Measurements from ENCODE around the gene TRDN.

The TRDN gene

DNA sequence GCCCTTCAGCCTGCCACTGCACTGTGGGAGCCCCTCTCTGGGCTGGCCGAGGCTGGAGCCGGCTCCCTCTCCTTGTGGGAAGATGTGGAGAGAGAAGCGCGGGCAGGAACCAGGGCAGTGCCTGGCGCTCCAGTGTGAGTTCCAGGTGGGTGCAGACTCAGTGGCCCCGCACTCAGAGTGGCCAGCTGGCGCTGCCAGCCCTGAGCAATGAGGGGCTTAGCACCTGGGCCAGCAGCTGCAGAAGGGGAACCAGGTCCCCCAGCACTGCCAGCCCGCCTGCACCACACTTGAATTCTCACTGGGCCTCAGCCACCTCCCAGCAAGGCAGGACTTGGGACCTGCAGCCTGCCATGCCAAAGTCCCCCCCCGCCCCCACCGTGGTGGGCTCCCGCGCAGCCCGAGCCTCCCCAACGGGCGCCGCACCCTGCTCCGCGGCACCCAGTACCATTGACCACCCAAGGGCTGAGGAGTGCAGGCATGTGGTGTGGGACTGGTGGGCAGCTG is 434.8 kb downstream of the TRDN start:
- Histone ChIP-seq H3K36me3 (ENCODE audit: insufficient read depth, low read length) (no peaks in the 10 kb centered on the region), H3K27me3 (ENCODE audit: control insufficient read depth, insufficient read depth, low read length) (no peaks in the 10 kb centered on the region), H3K9ac (ENCODE audit: low read depth, low read length) (no peak overlapping the region), H3K4me2 (ENCODE audit: low read length) (no peak overlapping the region), H3K4me3 (ENCODE audit: low read length) (no peak overlapping the region), H3K4me1 (ENCODE audit: control insufficient read depth, insufficient read depth, low read length) (peaks cover 7% of the 10 kb centered on the region), H3K9me3 (replicated peaks; ENCODE audit: low read length) (no peaks in the 10 kb centered on the region)

- Histone ChIP-seq H3K4me3 (ENCODE audit: low read length) (no peak overlapping the region), H3K4me2 (ENCODE audit: low read length) (no peak overlapping the region), H3K36me3 (ENCODE audit: insufficient read depth, low read length) (no peaks in the 10 kb centered on the region), H3K27me3 (ENCODE audit: control insufficient read depth, insufficient read depth, low read length) (no peaks in the 10 kb centered on the region), H3K4me1 (ENCODE audit: control insufficient read depth, insufficient read depth, low read length) (no peaks in the 10 kb centered on the region), H3K9me3 (replicated peaks; ENCODE audit: low read length) (no peaks in the 10 kb centered on the region), H3K9ac (ENCODE audit: low read depth, low read length) (no peak overlapping the region)
Measured at GRCh38 chr6:123193298-123193697, 443.5 kb downstream of the TRDN start.

DNA sequence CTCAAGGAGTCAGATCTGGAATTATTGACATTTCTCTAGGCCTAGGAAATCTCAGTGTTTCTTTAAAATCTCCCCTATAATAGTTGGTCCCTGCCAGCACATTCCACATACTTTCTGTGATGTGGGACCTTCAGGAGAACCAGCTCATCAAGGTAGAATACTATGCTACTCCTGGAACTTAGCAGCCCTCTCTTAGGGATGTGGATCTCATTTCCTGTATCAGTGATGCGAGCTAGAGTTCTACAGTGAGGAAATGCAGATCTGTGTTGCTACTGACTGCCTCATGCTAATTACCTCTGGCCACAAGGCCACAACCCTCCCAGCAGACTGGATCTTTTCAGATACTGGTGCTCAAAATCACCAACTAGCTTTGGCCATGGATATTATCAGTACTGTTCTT is 446.9 kb downstream of the TRDN start:
- Histone ChIP-seq H3K9me3 (replicated peaks; ENCODE audit: low read length) (no peaks in the 10 kb centered on the region), H3K4me1 (ENCODE audit: control insufficient read depth, insufficient read depth, low read length) (no peaks in the 10 kb centered on the region), H3K9ac (ENCODE audit: low read depth, low read length) (no peak overlapping the region), H3K27me3 (ENCODE audit: control insufficient read depth, insufficient read depth, low read length) (no peaks in the 10 kb centered on the region), H3K36me3 (ENCODE audit: insufficient read depth, low read length) (no peaks in the 10 kb centered on the region), H3K4me3 (ENCODE audit: low read length) (no peak overlapping the region), H3K4me2 (ENCODE audit: low read length) (no peak overlapping the region)

DNA sequence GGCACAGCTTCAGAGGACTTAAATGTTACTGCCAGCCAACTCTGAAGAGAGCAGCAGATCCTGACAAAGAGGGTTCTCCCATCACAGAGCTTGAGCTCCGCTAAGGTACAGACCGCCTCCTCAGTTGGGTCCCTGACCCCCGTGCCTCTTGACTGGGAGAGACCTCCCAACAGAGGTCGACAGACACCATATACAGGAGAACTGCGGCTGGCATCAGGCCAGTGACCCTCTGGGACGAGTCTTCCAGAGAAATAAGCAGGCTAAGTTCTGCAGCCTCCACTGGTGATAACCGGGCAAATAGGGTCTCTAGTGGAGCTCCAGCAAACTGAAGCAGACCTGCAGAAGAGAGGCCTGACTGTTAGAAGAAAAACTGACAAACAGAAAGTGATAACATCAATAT is 453.8 kb downstream of the TRDN start:
- Histone ChIP-seq H3K9me3 (replicated peaks; ENCODE audit: low read length) (no peaks in the 10 kb centered on the region), H3K27me3 (ENCODE audit: control insufficient read depth, insufficient read depth, low read length) (no peaks in the 10 kb centered on the region)

GRCh38 chr6:123176706-123177105 is 460.0 kb downstream of the TRDN start:
- Histone ChIP-seq H3K27me3 (ENCODE audit: control insufficient read depth, insufficient read depth, low read length) (no peaks in the 10 kb centered on the region), H3K36me3 (ENCODE audit: insufficient read depth, low read length) (no peaks in the 10 kb centered on the region), H3K9ac (ENCODE audit: low read depth, low read length) (no peak overlapping the region), H3K9me3 (replicated peaks; ENCODE audit: low read length) (no peaks in the 10 kb centered on the region), H3K4me1 (ENCODE audit: control insufficient read depth, insufficient read depth, low read length) (no peaks in the 10 kb centered on the region), H3K4me3 (ENCODE audit: low read length) (no peak overlapping the region), H3K4me2 (ENCODE audit: low read length) (no peak overlapping the region)

More for the DNA sequence above, 453.8 kb downstream of the TRDN start:
- H3K4me2 ChIP-seq (ENCODE audit: low read length), result no peak overlapping the region
- no peak overlapping the region for H3K9ac ChIP-seq (ENCODE audit: low read depth, low read length)
- no peaks in the 10 kb centered on the region for H3K4me1 ChIP-seq (ENCODE audit: control insufficient read depth, insufficient read depth, low read length)
- no peak overlapping the region for H3K4me3 ChIP-seq (ENCODE audit: low read length)
- no peaks in the 10 kb centered on the region for H3K36me3 ChIP-seq (ENCODE audit: insufficient read depth, low read length)

- Histone ChIP-seq H3K4me2 (ENCODE audit: low read length) (no peak overlapping the region), H3K27me3 (ENCODE audit: control insufficient read depth, insufficient read depth, low read length) (no peaks in the 10 kb centered on the region), H3K4me3 (ENCODE audit: low read length) (no peak overlapping the region), H3K9me3 (replicated peaks; ENCODE audit: low read length) (no peaks in the 10 kb centered on the region), H3K9ac (ENCODE audit: low read depth, low read length) (no peak overlapping the region), H3K4me1 (ENCODE audit: control insufficient read depth, insufficient read depth, low read length) (no peaks in the 10 kb centered on the region), H3K36me3 (ENCODE audit: insufficient read depth, low read length) (no peaks in the 10 kb centered on the region)
Measured at GRCh38 chr6:123171341-123172115, 465.2 kb downstream of the TRDN start.

DNA sequence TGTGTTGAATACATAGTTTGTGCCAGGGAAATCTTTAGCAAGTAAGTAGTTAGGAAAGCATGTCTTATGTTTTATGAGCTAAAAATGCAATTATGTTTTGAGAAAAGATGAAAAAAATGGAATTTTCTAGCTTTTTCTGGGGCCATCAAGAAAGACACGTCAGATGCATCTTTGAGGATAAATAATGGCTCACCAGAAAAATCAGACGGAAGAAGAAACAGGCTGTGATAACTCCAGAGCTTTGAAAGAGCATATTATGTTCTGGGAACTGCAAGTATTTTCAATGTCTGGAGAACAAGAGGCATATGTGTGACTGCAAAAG is 467.0 kb downstream of the TRDN start:
- Histone ChIP-seq H3K4me3 (ENCODE audit: low read length) (no peak overlapping the region), H3K4me1 (ENCODE audit: control insufficient read depth, insufficient read depth, low read length) (no peaks in the 10 kb centered on the region), H3K9me3 (replicated peaks; ENCODE audit: low read length) (no peaks in the 10 kb centered on the region), H3K4me2 (ENCODE audit: low read length) (no peak overlapping the region), H3K9ac (ENCODE audit: low read depth, low read length) (no peak overlapping the region), H3K27me3 (ENCODE audit: control insufficient read depth, insufficient read depth, low read length) (no peaks in the 10 kb centered on the region), H3K36me3 (ENCODE audit: insufficient read depth, low read length) (no peaks in the 10 kb centered on the region)

DNA sequence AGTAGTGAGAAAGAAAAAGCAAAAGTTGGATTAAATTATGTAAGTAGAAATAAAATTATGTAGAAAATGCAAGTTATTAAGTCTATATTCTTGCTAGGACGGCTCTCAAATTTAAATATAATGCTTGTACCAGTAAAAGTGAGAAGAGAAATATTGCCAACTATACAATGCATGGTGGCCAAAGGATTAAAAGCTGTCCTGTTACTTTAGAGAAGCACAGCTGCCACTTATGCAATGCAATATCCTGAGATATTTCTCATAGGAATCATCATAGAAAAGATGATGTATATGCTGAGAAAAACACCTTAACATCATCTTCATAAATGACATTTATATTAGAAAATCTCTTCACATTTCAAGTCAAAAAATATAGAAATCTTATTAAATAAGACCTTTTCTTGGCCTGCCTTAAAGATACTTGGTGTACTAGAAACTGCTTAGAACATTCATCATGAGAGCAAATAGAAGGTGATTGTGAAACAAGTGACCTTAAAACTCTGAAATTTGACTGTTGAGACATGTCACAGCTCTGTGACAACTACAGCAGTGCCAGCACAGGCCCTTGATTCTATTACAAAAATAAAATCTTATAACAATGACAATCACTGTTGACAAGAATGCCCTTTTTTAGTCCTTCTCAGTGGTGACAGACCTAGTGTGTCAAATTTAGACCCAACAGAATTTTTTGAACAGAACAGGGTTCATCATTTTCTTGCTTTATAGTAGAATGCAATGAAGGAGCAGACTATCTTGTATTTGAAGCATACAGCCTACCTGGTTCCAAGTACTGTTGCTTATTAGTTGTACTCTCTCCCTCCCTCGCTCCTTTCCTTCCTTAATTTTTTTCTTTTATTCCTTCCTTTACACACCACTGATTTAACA is 467.6 kb downstream of the TRDN start:
- Histone ChIP-seq H3K4me1 (ENCODE audit: control insufficient read depth, insufficient read depth, low read length) (no peaks in the 10 kb centered on the region), H3K36me3 (ENCODE audit: insufficient read depth, low read length) (no peaks in the 10 kb centered on the region), H3K9ac (ENCODE audit: low read depth, low read length) (no peak overlapping the region)

GRCh38 chr6:123168466-123168865 is 468.3 kb downstream of the TRDN start:
- no peaks in the 10 kb centered on the region for H3K36me3 ChIP-seq (ENCODE audit: insufficient read depth, low read length)
- no peak overlapping the region for H3K9ac ChIP-seq (ENCODE audit: low read depth, low read length)
- no peaks in the 10 kb centered on the region for H3K27me3 ChIP-seq (ENCODE audit: control insufficient read depth, insufficient read depth, low read length)
- no peak overlapping the region for H3K4me3 ChIP-seq (ENCODE audit: low read length)
- no peaks in the 10 kb centered on the region for H3K4me1 ChIP-seq (ENCODE audit: control insufficient read depth, insufficient read depth, low read length)
- no peaks in the 10 kb centered on the region for H3K9me3 ChIP-seq (replicated peaks; ENCODE audit: low read length)
- H3K4me2 ChIP-seq (ENCODE audit: low read length), result no peak overlapping the region

More for the DNA sequence above, 467.6 kb downstream of the TRDN start:
- Histone ChIP-seq H3K4me3 (ENCODE audit: low read length) (no peak overlapping the region), H3K27me3 (ENCODE audit: control insufficient read depth, insufficient read depth, low read length) (no peaks in the 10 kb centered on the region), H3K9me3 (replicated peaks; ENCODE audit: low read length) (no peaks in the 10 kb centered on the region), H3K4me2 (ENCODE audit: low read length) (no peak overlapping the region)
